EH (cell line): ENCODE results near the gene KIAA1958.
"Not testable (repeated sequence)": the region's sequence is repeated elsewhere in the genome, so short reads cannot be mapped to it uniquely, and the experiment has no call there.

Source experiments
- DNase-seq: peaks from one replicate; pipeline ENCODE4 v3.0.0-alpha.2; 2015; ENCODE audit warnings: low read depth

KIAA1958 gene

GRCh38 chr9:112489039-112489546 is 2.5 kb downstream of the KIAA1958 start:
- DNase-seq, result no peak

DNA sequence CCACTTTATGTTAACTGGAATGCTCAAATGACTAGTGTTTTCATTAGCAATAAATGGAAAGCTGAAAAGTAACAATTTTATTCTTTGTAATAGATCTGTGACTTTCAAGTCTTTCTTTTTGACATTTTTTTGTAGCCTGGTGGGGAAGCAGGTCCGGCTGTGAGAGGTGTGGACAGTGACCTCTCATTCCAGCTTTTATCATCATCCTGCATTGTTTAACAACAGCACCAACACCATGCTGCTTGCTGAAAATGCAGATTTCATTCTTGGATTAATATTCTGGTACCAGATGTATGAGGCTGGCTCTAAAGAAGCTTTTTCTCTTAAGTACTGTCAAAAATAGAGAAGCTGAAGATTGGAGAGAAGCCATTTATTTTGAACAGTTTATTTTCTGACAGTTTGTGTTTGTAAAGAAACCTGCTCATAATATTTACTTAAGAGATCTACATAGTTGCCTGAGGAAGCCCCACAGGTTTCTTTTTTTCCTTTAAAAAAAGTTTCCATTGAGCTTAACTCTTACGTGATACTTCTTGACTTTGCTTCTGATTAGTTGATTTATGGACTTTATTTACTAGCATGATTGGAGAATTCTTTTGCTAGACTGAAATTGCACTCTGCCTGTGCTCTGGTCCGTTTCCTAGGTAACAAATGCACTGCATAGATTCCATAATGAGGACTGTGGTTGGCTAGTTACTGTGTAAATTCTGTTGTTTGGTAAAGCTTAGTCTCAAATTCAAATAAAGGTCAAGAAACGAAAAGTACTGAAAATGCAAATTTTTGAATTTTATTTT is 3.4 kb downstream of the KIAA1958 start:
- DNase-seq, result peak; percentile 22

- DNase-seq, result peak; percentile 61
Measured at GRCh38 chr9:112493393-112494137, 6.9 kb downstream of the KIAA1958 start.

- no peak for DNase-seq
Measured at GRCh38 chr9:112494153-112494552, 7.5 kb downstream of the KIAA1958 start.

DNA sequence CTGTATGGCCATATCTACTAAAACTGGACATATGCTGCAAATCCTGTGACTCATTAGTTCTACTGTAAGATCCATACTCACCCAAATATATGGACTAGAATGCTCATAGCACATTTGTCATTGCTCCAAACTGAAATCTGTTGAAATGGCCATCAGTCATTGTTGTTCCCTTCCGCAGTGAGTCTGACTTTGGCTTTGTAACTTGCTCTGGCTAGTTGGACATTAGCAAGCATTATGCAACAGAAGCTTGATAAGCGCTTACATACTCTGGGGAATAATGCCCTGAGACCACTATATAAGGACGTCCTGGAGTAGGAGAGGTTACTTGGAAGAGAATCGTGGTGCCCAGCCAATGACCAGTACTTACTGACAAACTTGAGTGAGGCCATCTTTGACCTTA is 9.0 kb downstream of the KIAA1958 start:
- no peak for DNase-seq

GRCh38 chr9:112496074-112496722 is 9.6 kb downstream of the KIAA1958 start:
- DNase-seq, result no peak

DNA sequence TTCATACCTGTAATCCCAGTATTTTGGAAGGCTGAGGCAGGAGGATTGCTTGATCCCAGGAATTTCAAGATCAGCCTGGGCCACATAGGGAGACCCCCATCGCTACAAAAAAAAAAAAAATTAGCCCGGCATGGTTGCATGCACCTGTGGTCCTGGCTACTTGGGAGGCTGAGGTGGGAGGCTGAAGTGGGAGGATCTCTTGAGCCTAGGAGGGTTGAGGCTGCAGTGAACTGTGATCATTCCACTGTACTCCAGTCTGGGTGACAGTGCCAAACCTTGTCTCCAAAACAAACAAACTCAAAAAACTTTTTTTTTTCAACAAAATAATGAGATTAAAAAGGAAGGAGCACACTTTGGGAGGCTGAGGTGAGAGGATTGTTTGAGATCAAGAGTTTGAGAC is 14.2 kb downstream of the KIAA1958 start:
- DNase-seq, result no peak

DNA sequence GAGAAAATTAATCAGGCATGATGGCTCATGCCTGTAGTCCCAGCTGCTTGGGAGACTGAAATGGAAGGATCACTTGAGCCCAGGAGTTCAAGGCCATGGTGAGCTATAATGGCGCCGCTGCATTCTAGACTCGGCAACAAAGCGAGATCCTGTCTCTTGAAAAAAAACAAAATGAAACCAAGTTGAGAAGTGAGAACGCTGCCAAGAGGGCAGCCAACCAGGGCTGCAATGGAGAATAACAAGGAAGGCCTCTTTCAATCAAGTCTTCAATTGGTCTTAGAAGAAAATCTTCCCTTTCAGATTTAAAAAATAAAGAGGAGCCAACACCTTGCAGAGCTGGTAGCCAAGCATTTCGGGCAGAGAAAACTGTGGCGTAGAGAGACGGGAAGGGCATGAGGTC is 14.7 kb downstream of the KIAA1958 start:
- DNase-seq, result no peak

DNA sequence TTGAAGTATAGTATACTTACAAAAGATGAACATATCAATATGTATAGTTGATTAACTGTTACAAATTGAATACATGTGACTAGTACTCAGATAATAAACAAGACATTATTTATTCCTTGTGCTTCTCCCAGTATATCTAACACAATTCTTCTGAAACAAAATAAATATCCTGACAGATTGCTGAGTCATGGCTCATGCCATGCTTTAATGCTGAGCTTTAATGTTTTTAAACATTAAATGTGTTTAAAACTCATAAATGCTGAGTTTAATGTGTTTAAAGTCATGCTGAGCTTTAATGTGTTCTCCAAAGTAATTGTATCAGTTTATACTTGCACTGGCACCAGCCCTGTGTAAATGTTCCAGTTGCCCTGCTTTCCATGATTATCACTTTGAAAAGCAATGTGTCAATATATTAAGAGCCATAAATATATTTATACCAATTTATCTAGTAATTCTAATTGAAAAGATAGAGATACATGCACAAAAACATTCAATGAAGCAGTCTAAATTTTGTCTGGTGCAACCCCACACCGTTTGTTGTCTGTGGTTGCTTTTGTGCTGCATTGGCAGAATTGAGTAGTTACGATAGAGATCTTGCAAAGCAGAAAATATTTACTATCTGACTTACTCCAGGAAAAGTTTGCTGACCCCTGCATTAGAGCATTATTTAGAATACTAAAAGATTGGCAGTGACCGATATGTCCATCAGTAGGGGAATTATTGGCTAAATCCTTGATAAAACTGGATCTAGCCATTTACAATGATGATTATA is 15.7 kb downstream of the KIAA1958 start:
- peak; percentile 3 for DNase-seq

GRCh38 chr9:112503170-112503569 is 16.5 kb downstream of the KIAA1958 start:
- DNase-seq, result no peak

- no peak for DNase-seq
Measured at GRCh38 chr9:112505086-112505485, 18.5 kb downstream of the KIAA1958 start.

- no peak for DNase-seq
Measured at GRCh38 chr9:112505607-112506006, 19.0 kb downstream of the KIAA1958 start.

GRCh38 chr9:112506571-112506970 is 19.9 kb downstream of the KIAA1958 start:
- no peak for DNase-seq

DNA sequence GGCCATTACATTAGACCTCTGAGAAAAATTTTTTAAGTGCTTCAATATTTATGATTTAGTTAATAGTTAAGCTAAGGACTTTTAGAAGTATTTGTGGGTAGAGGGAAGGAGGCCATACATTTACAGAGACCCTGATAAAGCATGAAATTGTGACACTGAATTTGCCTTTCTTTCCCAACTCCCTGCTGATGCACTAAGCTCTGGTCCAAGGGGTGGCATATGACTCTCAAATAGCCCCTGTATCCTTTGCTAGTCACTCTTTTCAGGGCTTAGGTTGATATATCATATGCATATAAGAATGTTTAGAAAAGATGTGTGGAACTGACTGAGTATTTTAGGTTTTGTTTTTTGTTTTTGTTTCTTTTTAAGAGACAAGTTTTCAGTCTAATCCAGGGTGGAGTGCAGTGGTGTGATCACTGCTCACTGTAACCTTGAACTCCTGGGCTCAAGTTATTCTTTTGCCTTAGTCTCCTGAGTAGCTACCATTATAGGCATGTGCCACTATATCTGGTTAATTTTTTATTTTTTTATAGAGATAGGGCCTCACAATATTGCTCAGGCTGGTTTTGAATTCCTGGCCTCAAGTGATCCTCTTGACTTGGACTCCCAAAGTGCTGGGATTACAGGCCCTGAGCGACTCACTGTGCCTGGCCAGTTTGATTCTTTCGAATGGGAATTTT is 20.5 kb downstream of the KIAA1958 start:
- DNase-seq, result no peak

DNA sequence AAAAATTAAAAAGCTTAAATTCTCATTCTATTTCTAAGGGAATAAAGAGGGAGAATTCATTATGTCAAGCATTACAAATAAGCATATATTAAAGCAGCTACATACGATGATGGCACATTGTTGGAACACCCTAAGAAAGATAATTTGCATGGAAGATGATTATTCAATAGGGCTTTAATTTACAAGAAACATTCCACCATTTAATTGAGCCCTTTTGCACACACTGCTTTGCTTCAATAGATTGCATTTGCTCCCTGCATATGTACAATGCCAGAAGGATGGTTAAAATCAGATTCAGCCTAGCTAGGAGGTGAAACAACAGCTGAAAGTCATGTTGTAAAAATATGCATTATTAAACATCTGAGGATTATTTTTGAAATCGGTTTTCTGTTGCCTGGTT is 21.8 kb downstream of the KIAA1958 start:
- DNase-seq, result no peak

DNA sequence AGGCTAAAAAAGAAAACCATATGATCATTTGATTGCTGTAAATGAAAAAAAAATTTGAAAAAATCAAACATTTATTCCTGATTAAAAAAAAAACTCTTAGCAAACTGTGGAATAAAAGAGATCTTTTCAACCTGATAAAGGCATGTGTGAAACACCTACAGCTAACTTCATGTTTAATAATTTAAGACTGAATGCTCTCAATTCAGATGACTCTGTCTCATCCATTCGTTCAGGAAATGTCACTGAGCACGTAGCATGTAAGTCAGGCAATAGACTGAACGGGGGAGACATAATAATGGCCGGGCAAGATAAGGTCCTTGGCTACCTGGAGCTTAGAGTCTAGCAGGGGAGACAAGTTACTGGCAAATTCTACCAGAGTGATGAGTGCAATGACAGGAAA is 25.8 kb downstream of the KIAA1958 start:
- DNase-seq, result not testable (repeated sequence)

GRCh38 chr9:112516769-112517168 is 30.1 kb downstream of the KIAA1958 start:
- no peak for DNase-seq

DNA sequence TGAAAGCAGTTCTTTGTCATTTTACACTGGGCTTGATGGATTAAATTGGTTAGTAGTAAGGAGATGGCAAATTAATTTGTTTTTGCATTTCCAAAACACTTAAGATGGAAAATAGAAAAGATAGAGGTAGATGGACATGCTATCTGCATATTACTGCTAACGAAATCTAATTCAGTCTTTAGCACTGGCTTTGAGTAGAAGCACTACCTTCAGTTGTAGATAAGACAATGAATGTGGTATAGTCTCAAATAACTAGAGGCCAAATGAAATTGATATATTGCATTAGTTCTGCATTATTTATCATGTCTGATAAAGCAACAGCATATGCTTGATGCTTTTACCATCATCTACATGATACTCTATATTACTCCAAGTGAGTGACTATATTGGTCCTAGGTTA is 33.4 kb downstream of the KIAA1958 start:
- DNase-seq, result no peak

GRCh38 chr9:112520656-112521055 is 34.0 kb downstream of the KIAA1958 start:
- no peak for DNase-seq

DNA sequence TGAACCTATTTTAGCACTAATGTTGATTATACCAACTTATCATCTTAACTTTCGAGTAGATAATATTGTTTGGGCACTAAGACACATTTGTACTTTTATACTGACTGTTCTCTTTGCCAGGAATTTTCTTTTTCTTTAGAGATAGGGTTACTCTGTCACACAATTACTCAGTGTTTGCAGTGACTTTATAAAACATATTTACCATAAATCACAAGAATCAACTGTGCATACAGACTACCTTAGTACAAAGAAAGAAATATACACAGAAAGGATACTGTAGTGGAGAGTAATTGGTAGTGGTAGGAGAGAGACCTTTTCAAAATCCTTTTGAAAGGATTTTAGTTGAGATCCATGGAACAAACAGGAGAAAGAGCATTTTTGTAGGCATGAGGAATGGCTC is 40.3 kb downstream of the KIAA1958 start:
- DNase-seq, result no peak

- no peak for DNase-seq
Measured at GRCh38 chr9:112527959-112528358, 41.3 kb downstream of the KIAA1958 start.
